ENCODE results near the gene SNAPC1. TPM values are rescaled to one million over a fixed set of nuclear protein-coding genes. Genes with fewer than 3 reads are reported as not detected.

SNAPC1 gene
- total and polyA plus RNA-seq, 2 of the 13 experiments (the other 11 are each of a cell fraction or from before 2014, with no cell fraction given): 2.6 to 8.5 TPM

DNA sequence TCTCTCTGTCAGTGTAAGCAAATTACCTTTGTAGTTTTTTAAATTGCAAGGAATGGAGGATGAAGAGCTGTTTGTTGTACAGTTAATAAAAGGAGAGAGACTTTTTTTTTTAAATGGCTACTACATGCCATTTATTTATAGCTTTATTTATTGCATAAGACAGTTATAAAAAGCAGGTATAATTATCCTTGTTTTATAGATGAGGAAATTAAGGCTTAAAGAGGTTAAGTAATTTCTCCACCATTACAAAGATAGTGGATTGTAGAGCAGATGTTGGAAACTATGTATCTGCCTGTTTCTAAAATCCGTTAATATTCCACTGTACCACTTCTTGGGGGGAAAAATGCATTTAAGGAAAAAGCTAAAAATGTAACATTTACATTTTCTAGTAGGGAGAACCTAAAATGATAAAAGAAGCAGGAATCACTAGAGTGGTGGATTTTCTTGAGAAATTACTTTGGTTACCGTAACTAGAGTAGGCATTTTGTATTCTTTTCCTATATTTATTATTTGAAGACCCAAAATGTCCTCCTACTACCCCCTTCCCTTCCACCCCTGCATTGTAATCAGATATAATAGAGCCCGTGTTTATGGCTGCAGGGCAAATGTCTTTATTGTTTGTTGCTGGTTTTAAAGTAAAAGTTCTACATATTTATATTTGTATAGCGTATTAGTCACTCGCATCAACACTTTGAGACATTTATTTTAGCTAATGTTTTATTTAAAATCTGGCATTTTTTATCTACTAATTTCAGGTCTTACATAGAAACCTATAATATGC is 2.3 kb downstream of the SNAPC1 start:
- BruUV-seq (replicated peaks): no TSS peak
- peaks cover 26% of the 10 kb centered on the region for H3K79me2 ChIP-seq (ENCODE audit: insufficient read depth, low read length)
- no peak for TF ChIP-seq ZNF713 (CRISPR knock-in tag; IDR thresholded peaks at IDR 0.05)
- TF ChIP-seq CEBPB (IDR thresholded peaks at IDR 0.05; ENCODE audit: borderline replicate concordance, low read depth, low read length): peak; percentile 49
- TF ChIP-seq TEF (CRISPR knock-in tag; IDR thresholded peaks at IDR 0.05): no peak
- H3K27me3 ChIP-seq (ENCODE audit: control insufficient read depth in 1 of 2, insufficient read depth in 2 of 2, low read length in 2 of 2): no peaks in the 10 kb centered on the region; a peak in 1 of 5 replicates
- WGBS (ENCODE audit: low lambda C conversion rate): 94% methylated on average over 5 of the region's 5 CpGs
- peak overlapping the region; percentile 86 for H3K4me2 ChIP-seq (ENCODE audit: low read depth, low read length)
- H3K4me3 ChIP-seq (replicated peaks in 1 of 3; ENCODE audit: insufficient read depth in 1 of 3, low read depth in 2 of 3, low read length in 3 of 3): peak overlapping the region in 2 of 3 experiments; percentile 6 to 15; a peak in 1 of 6 replicates
- POLR2A ChIA-PET: no interaction called here
- in situ Hi-C loops (cut with HindIII; ENCODE audit: extremely low pct_ligation_motif_present, low pct_unique_long_range_greater_than_20kb) (no loop called here), intact Hi-C loops (cut with micrococcal nuclease; ENCODE audit: unreplicated experiment) (no loop called here)
- ATAC-seq (no peak), FAIRE-seq (no peak), DNase-seq (ENCODE audit: low spot score) (no peak)
- no peak overlapping the region for H2AFZ ChIP-seq (ENCODE audit: low read length)
- no peak overlapping the region for H3K9ac ChIP-seq (ENCODE audit: insufficient read depth, low read depth, low read length)
- H3K36me3 ChIP-seq (replicated peaks in 1 of 2; ENCODE audit: control insufficient read depth in 1 of 2, insufficient read depth in 2 of 2, low read length in 2 of 2): peaks cover 0 to 9% of the 10 kb centered on the region in 2 experiments; a peak in 1 of 5 replicates
- no peak overlapping the region for H3K27ac ChIP-seq (ENCODE audit: extremely low read length, insufficient read depth, low read length)
- CTCF ChIA-PET (ENCODE audit: low intra/inter-chr PET ratio, low total read pairs): no interaction called here
- no peaks in the 10 kb centered on the region for H4K20me1 ChIP-seq (ENCODE audit: insufficient read depth, low read length)
- H3K4me1 ChIP-seq (ENCODE audit: insufficient read depth, low read length): peaks cover 39% of the 10 kb centered on the region
- H3K9me3 ChIP-seq (ENCODE audit: low read length): no peaks in the 10 kb centered on the region

- intact Hi-C loops (cut with micrococcal nuclease; ENCODE audit: unreplicated experiment) (no loop called here), in situ Hi-C loops (cut with HindIII; ENCODE audit: extremely low pct_ligation_motif_present, low pct_unique_long_range_greater_than_20kb) (no loop called here)
- Histone ChIP-seq H3K4me1 (ENCODE audit: insufficient read depth, low read length) (peaks cover 39% of the 10 kb centered on the region), H3K79me2 (ENCODE audit: insufficient read depth, low read length) (peaks cover 26% of the 10 kb centered on the region), H2AFZ (ENCODE audit: low read length) (no peak overlapping the region), H3K27me3 (ENCODE audit: control insufficient read depth in 1 of 2, insufficient read depth in 2 of 2, low read length in 2 of 2) (no peaks in the 10 kb centered on the region; a peak in 1 of 5 replicates), H3K4me2 (ENCODE audit: low read depth, low read length) (0 out of 2 replicates have a peak overlapping the region, but pooled peaks have one; percentile 31), H3K9me3 (ENCODE audit: low read length) (no peaks in the 10 kb centered on the region), H3K4me3 (replicated peaks in 1 of 3; ENCODE audit: insufficient read depth in 1 of 3, low read depth in 2 of 3, low read length in 3 of 3) (no peak overlapping the region), H3K36me3 (replicated peaks in 1 of 2; ENCODE audit: control insufficient read depth in 1 of 2, insufficient read depth in 2 of 2, low read length in 2 of 2) (peaks cover 2 to 14% of the 10 kb centered on the region in 2 experiments; a peak in 4 of 5 replicates), H3K9ac (ENCODE audit: insufficient read depth, low read depth, low read length) (no peak overlapping the region), H4K20me1 (ENCODE audit: insufficient read depth, low read length) (no peaks in the 10 kb centered on the region), H3K27ac (ENCODE audit: extremely low read length, insufficient read depth, low read length) (no peak overlapping the region)
- ChIA-PET CTCF (ENCODE audit: low intra/inter-chr PET ratio, low total read pairs) (no interaction called here), POLR2A (no interaction called here)
- no TSS peak for BruUV-seq (replicated peaks)
- ATAC-seq: no peak
- DNase-seq (ENCODE audit: low spot score): no peak
- 89% methylated on average over 15 of the region's 15 CpGs for WGBS (ENCODE audit: low lambda C conversion rate)
- no peak for FAIRE-seq
- TF ChIP-seq GTF3A (CRISPR knock-in tag; conservative IDR thresholded peaks at IDR 0.05) (no peak), ZBTB8A (CRISPR knock-in tag; IDR thresholded peaks at IDR 0.05; ENCODE audit: borderline replicate concordance, low read depth) (no peak), SUZ12 (IDR thresholded peaks at IDR 0.05; ENCODE audit: low read depth, low read length) (no peak), PCBP2 (optimal IDR thresholded peaks at IDR 0.05; ENCODE audit: low read depth, low read length, poor library complexity, severe bottlenecking) (no peak), GFI1 (CRISPR knock-in tag; IDR thresholded peaks at IDR 0.05; ENCODE audit: borderline replicate concordance) (no peak), SAFB2 (CRISPR knock-in tag; IDR thresholded peaks at IDR 0.05; ENCODE audit: borderline replicate concordance, low read depth) (no peak), MED13 (CRISPR knock-in tag; IDR thresholded peaks at IDR 0.05) (no peak), HMGA1 (CRISPR knock-in tag; conservative IDR thresholded peaks at IDR 0.05) (no peak), ZNF512 (CRISPR knock-in tag; IDR thresholded peaks at IDR 0.05) (no peak), ZBTB7B (CRISPR knock-in tag; IDR thresholded peaks at IDR 0.05) (no peak), ZNF773 (CRISPR knock-in tag; IDR thresholded peaks at IDR 0.05; ENCODE audit: borderline replicate concordance) (no peak), TCF12 (IDR thresholded peaks at IDR 0.05) (no peak), TCF12 (CRISPR knock-in tag; IDR thresholded peaks at IDR 0.05) (no peak)
Measured at GRCh38 chr14:61765225-61765943, 3.2 kb downstream of the SNAPC1 start.
